GM18519 (cell line): Measurements from ENCODE around the gene SLC4A5.
"Not testable (repeated sequence)": the region's sequence is repeated elsewhere in the genome, so short reads cannot be mapped to it uniquely, and the experiment has no call there.

ENCODE experiments used
- ATAC-seq: cut with Tn5 transposase; IDR thresholded peaks from one replicate; pipeline ENCODE4 v1.9.1; 2021; ENCODE audit warnings: mild to moderate bottlenecking, moderate library complexity; ENCODE audit not compliant: unreplicated experiment, low FRiP score

Gene SLC4A5

GRCh38 chr2:74244286-74244685 is 98.9 kb downstream of the SLC4A5 start:
- ATAC-seq = no peak

GRCh38 chr2:74242354-74243071 is 100.7 kb downstream of the SLC4A5 start:
- ATAC-seq = no peak

- no peak for ATAC-seq
Measured at GRCh38 chr2:74239346-74239745, 103.9 kb downstream of the SLC4A5 start.

DNA sequence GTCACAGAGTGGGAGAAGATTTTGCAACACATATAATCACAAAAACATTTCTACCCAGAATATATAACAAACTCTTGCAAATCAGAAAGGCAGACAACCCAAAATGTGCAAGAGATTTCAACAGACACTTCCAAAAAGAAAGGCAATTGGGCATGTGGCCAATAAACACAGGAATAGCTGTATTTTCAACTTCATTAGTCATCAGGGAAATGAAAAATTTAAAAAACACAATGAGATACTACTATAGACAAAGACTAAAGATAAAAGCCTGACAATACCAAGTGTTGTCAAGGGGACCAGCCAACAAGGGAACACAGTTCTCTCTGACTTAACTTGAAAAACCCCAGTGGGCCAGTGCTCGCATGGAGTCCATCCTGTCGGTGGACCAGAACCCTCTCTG is 104.3 kb downstream of the SLC4A5 start:
- ATAC-seq = no peak

DNA sequence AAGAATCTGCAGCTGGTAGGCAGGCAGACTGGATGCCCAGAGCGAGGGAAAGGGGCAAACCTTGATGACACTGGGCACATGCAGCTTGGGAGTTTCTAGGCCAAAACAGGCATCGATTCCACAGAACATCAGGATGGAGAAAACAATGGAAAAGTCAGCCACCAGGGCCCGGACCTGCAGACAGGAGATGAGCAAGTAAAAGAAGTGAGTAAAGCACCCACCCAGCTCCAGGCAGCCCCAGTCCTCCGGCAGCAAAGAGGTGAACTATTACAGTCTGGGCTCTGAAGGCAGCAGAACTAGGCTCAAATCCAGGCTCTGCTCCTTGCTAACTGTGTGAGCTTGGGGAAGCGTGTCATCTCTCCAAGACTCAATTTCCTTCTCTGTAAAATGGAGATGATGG is 108.2 kb downstream of the SLC4A5 start:
- no peak for ATAC-seq

- no peak for ATAC-seq
Measured at GRCh38 chr2:74233648-74234047, 109.6 kb downstream of the SLC4A5 start.

- ATAC-seq = no peak
Measured at GRCh38 chr2:74232426-74232825, 110.8 kb downstream of the SLC4A5 start.

DNA sequence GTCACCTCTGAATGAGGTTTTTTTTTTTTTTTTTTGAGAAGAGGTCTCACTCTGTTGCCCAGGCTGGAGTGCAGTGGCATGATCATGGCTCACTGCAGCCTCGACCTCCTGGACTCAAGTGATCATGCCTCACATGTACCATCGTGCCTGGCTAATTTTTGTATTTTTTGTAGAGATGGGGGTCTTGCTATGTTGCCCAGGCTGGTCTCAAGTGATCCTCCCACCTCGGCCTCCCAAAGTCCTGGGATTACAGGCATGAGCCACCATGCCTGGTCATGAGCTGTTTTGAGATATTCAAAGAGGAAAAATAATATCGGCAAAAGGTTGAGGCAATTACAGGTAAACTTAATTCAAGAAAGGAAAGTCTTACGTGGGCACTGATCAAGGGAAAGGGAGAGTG is 113.4 kb downstream of the SLC4A5 start:
- not testable (repeated sequence) for ATAC-seq

DNA sequence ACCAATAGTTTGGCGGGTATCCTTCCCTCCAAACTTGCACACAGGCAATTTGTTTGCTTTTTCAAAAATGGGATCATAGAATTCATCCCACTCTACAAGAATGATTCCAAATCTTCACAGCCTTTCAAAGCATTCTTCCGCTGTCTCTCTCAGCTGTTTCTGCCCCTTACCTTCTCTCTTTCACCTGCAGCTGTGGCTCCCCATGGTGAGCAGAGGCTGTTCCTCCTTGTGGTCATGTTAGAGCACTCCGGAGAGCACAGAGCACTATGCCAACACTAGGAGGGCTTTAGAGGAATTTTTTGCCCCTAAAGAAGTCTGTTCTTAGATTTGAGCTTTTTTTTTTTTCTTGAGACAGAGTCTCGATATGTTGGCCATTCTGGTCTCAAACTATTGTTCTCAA is 114.4 kb downstream of the SLC4A5 start:
- ATAC-seq = no peak

DNA sequence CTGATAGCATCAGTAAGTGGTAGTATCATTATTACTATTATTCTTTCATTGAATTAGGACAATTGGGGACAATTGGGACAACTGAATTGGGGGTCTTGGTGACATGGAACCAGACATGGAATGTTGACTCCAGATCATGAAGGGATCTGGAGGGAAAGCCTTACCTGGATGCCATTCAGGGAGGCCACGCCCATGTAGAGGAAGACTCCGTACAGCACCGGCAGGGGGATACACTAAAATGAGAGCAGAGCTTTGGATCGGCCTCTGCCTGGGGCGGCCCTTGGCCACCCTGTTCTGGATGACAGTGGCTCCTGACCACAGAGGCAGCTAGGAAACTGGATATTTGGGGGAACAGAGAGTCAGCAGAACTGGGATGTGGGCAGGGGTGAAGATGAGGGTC is 115.6 kb downstream of the SLC4A5 start:
- ATAC-seq = no peak

DNA sequence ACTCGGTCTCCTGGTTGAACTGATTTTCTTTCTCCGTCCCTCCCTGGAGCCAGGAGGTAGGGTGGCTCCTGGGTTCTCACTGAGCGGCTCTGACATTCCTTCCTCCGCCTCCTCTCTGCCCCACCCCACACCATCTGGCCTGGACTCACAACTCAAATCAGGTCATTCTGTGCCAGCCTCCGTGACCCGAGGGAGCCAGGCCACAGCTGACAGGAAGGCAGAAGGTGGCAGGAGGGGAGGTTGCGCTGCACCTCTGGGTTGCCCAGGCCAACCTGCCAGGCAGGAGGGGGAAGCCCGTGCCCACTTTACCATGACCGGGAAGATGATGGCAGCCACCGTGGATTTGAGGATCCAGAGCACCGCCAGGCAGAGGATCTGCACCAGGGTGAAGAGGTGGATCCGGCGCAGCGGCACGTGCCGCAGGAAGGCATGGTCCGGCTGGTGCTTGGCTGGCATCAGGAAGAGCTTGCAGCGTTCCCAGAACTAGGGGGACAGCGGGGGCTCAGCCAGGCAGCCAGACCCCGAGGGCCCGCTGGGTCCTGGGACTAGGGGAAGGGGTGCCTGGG is 116.5 kb downstream of the SLC4A5 start:
- ATAC-seq = no peak

GRCh38 chr2:74225698-74226459 is 117.3 kb downstream of the SLC4A5 start:
- no peak for ATAC-seq

DNA sequence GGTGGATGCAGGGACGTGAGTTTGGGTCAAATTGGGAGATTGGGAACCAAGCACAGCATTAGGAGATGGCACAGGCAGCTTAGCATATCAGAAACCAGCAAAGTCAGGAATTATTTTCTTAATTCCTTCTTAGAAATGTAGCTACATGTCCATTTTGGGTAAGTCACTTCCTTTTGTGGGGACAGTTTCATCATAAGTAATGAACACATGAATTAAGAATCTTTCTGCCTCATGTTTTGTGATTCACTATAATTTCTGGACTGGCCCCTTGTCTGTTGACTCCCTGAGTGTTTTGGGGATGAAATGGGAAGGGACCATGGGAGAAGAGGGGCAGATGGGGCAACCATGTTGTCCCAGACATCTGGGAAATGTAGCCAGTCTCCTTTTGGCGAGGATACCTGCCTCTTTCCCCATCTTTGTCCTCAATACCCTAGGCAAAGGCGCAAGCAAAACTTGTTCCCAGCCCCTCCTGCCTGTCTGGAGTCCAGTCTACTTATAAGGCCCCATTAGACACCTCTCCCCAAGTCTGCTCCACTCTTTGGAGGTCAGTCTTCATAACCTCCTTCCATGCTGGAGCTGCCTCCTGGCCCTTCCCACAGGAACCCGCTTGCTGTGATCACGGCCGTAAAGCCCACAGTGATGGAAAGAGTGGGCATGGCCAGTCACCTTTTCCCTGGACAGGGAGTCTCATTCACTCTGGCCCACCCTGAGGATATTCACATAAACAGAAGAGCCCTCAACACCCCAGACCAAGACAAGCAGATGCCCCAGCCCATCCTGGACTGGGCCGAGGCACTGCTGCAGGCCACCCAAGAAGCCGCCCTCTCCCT is 119.1 kb downstream of the SLC4A5 start:
- no peak for ATAC-seq

- ATAC-seq = no peak
Measured at GRCh38 chr2:74222300-74222650, 120.9 kb downstream of the SLC4A5 start.

DNA sequence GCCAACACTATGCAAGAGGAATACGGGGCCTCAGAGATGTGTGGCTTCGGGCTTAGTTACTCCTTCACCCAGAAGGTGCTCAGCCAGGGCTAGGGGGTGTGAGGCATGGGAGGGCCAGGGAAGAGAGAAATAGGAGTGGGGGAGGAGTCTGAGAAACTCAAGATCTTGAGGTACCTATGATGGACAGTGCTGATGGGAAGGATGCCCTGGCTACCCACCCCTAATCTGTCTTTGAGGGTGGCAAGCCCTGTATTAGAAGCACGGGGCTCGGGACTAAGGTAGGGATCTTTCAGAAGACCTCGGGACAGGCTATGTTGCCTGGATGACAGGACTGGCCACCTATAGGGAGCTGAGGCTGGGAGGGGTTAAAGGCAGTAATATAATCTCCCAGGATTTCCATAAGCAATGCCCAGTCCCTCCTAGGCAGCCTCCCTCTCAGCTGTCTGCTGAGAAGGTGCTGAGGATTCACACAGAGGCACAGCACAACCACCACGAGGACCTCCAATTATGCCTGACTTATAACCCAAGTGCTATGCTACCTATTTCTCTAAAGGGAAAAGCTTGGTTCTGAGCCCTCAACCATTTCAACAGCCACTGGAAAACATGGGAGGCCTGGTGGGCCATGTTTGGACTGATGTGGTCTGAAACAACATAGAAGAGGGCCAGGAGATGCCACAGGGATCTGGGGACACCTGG is 121.5 kb downstream of the SLC4A5 start:
- no peak for ATAC-seq

GRCh38 chr2:74221091-74221490 is 122.1 kb downstream of the SLC4A5 start:
- no peak for ATAC-seq

DNA sequence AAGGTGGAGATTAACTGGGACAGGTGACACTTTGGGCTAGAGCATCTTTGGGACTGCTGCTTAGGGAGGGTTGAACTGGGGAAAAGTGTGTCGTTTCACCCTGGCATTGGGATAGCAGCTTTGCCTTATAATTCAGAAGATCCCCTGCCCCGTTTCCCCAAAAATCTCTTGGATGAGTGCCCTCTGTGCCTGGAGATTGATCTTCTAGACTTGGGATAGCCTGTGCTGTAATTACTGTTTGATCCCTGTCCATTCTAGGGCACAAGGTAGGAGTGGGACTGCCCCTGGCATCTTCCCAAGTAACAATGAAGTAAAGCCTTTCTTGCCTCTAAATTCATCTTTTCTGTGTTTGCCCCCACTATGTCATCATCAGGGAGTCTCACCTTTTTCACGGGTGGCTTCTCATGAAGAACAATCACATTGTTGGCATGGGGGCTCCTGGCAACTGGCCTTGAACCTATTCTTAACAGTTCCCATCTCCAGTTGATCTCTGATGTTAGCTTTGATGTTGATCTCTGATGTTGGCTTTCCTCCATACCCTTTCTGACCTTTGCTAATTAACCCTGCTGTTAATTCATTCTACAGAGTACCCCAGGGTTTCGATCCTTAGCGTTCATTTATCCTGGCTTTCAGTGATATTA is 123.2 kb downstream of the SLC4A5 start:
- ATAC-seq = no peak

DNA sequence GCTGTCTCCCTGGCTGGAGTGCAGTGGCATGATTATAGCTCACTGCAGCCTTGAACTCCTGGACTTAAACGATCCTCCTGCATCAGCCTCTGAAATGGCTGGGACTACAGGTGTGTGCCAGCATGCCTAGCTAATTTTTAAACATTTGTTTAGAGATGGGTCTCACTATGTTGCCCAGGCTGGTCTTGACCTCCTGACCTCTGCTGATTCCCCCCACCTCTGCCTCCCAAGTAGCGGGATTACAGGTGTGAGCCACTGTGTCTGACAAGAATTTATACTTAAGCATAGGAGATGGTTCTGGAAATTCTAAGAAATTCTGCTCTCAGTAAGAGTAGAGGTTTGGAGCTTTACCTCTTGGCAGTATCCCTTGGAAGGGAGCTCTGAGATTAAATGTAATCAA is 126.6 kb downstream of the SLC4A5 start:
- no peak for ATAC-seq

GRCh38 chr2:74215771-74216170 is 127.4 kb downstream of the SLC4A5 start:
- ATAC-seq = not testable (repeated sequence)
